CD14-positive monocyte (primary cell): ENCODE data around the gene FAM180A. TPM values are rescaled to one million over a fixed set of nuclear protein-coding genes. Genes with fewer than 3 reads are reported as not detected.

ENCODE experiments used
- DNase-seq, 3 donors: peaks; one replicate each; pipeline ENCODE4 v3.0.0-alpha.2; 2011 to 2022
- H2AFZ ChIP-seq: 2 replicates; pipeline ENCODE4 v1.6.0; 2012; ENCODE audit warnings: mild to moderate bottlenecking, low read depth, low read length, inconsistent platforms; ENCODE audit not compliant: insufficient read depth, poor library complexity, severe bottlenecking
- H3K27ac ChIP-seq, 2 donors: 1 replicate in 1 of 2; 2 replicates in 1 of 2; pipeline ENCODE4 v1.5.1; 2012 to 2013; ENCODE audit warnings: low read length in 2 of 2, control low read depth in 1 of 2, inconsistent platforms in 1 of 2, low read depth in 1 of 2, mild to moderate bottlenecking in 1 of 2
- H3K27me3 ChIP-seq, 2 donors: one replicate each; pipeline versions ENCODE4 v1.6.0 to v1.6.1; 2011 to 2013; ENCODE audit warnings: low read length in 2 of 2; ENCODE audit not compliant: control insufficient read depth in 2 of 2, insufficient read depth in 2 of 2
- H3K36me3 ChIP-seq, 2 donors: replicated peaks in 1 of 2; 1 replicate in 1 of 2; 2 replicates in 1 of 2; pipeline versions ENCODE4 v1.5.1 to v1.6.1; 2012 to 2013; ENCODE audit warnings: low read length in 2 of 2, control low read depth in 1 of 2, inconsistent platforms in 1 of 2, mild to moderate bottlenecking in 1 of 2; ENCODE audit not compliant: insufficient read depth in 2 of 2, control insufficient read depth in 1 of 2
- H3K4me1 ChIP-seq, 2 donors: 1 replicate in 1 of 2; 2 replicates in 1 of 2; pipeline versions ENCODE4 v1.5.1 to v1.6.1; 2012 to 2013; ENCODE audit warnings: low read length in 2 of 2, control low read depth in 1 of 2, inconsistent platforms in 1 of 2, mild to moderate bottlenecking in 1 of 2, moderate library complexity in 1 of 2; ENCODE audit not compliant: insufficient read depth in 2 of 2, control insufficient read depth in 1 of 2
- H3K4me2 ChIP-seq: replicated peaks from 2 replicates; pipeline ENCODE3; 2012; ENCODE audit warnings: low read length, moderate library complexity, mild to moderate bottlenecking; ENCODE audit not compliant: poor library complexity, severe bottlenecking; ENCODE audit errors: extremely low read depth
- H3K4me3 ChIP-seq, 3 experiments: fragments of 200-600 bp in 1 of 3; sonication (generic) in 1 of 3; replicated peaks in 1 of 3; 1 replicate in 2 of 3; 2 replicates in 1 of 3; pipeline ENCODE4 v1.5.1; 2011 to 2013; ENCODE audit warnings: low read length in 3 of 3, mild to moderate bottlenecking in 3 of 3, control low read depth in 2 of 3, low read depth in 2 of 3, inconsistent platforms in 1 of 3, moderate library complexity in 1 of 3
- H3K79me2 ChIP-seq: 2 replicates; pipeline ENCODE4 v1.6.0; 2012; ENCODE audit warnings: mild to moderate bottlenecking, control low read depth, inconsistent platforms, low read length, moderate library complexity; ENCODE audit not compliant: insufficient read depth
- H3K9ac ChIP-seq: 2 replicates; pipeline ENCODE4 v1.6.0; 2017; ENCODE audit warnings: low read length, mild to moderate bottlenecking; ENCODE audit not compliant: insufficient read depth, poor library complexity, severe bottlenecking
- H3K9me3 ChIP-seq, 2 donors: replicated peaks in 1 of 2; 1 replicate in 1 of 2; 2 replicates in 1 of 2; pipeline versions ENCODE4 v1.5.1 to v1.6.1; 2012 to 2013; ENCODE audit warnings: low read length in 2 of 2, control low read depth in 1 of 2; ENCODE audit not compliant: control insufficient read depth in 1 of 2, insufficient read depth in 1 of 2
- H4K20me1 ChIP-seq: 2 replicates; pipeline ENCODE4 v1.6.0; 2012; ENCODE audit warnings: mild to moderate bottlenecking, low read length, control low read depth, moderate library complexity; ENCODE audit not compliant: insufficient read depth
- H3K27ac Mint-ChIP-seq, 7 donors: one replicate each; pipeline ENCODE4 v1.8.0; 2020; ENCODE audit warnings: mild to moderate bottlenecking in 7 of 7, mixed read lengths in 7 of 7, moderate library complexity in 6 of 7, inconsistent platforms in 2 of 7
- H3K27me3 Mint-ChIP-seq, 3 donors: one replicate each; pipeline ENCODE4 v1.8.0; 2021 to 2022; ENCODE audit warnings: low read depth in 3 of 3, mild to moderate bottlenecking in 3 of 3, mixed read lengths in 3 of 3, moderate library complexity in 3 of 3, inconsistent platforms in 1 of 3
- H3K36me3 Mint-ChIP-seq, 2 donors: one replicate each; pipeline ENCODE4 v1.8.0; 2020; ENCODE audit warnings: mixed read lengths in 2 of 2, inconsistent platforms in 1 of 2, mild to moderate bottlenecking in 1 of 2
- H3K4me1 Mint-ChIP-seq: one replicate; pipeline ENCODE4 v1.8.0; 2020; ENCODE audit warnings: mild to moderate bottlenecking, mixed read lengths
- H3K4me3 Mint-ChIP-seq, 2 donors: one replicate each; pipeline ENCODE4 v1.8.0; 2020; ENCODE audit warnings: mild to moderate bottlenecking in 2 of 2, mixed read lengths in 2 of 2, moderate library complexity in 1 of 2
- H3K9me3 Mint-ChIP-seq, 7 donors: one replicate each; pipeline ENCODE4 v1.8.0; 2020 to 2022; ENCODE audit warnings: mixed read lengths in 7 of 7, mild to moderate bottlenecking in 6 of 7, moderate library complexity in 6 of 7, inconsistent platforms in 2 of 7
- CTCF ChIP-seq: fragments of 200-600 bp; IDR thresholded peaks from one replicate; pipeline ENCODE4 v1.8.0; 2022; ENCODE audit warnings: antibody characterized with exemption, mild to moderate bottlenecking
- WGBS: methylation state at CpG from one replicate; pipeline ENCODE4 v1.1.5; 2013; ENCODE audit warnings: missing lambda C conversion rate; ENCODE audit not compliant: insufficient coverage; 5-methylcytosine and 5-hydroxymethylcytosine counted together
- intact Hi-C, 2 donors: fragments of 100-400 bp; cut with micrococcal nuclease; formaldehyde crosslinking; loops; one replicate each; pipeline versions ENCODE4 v1.15.0 to v1.15.1; 2023
- polyA plus RNA-seq, 3 donors: library from polyadenylated mRNA; depleted of rRNA in 1 of 3; unstranded in 2 of 3; stranded (reverse) in 1 of 3; fragments of 300-500 nt in 2 of 3; fragments of >200 nt in 1 of 3; fragmentation: Illumina TruSeq in 2 of 3; gene quantifications; 1 replicate in 2 of 3; 2 replicates in 1 of 3; pipeline ENCODE4 v1.2.3, GENCODE V29; 2012 to 2021

Gene FAM180A
- polyA plus RNA-seq, 3 donors: not detected

GRCh38 chr7:135736586-135737305, 11.9 kb downstream of the FAM180A start:
- intact Hi-C loops: no loop called here
- no peaks in the 10 kb centered on the region for H3K36me3 ChIP-seq
- H3K36me3 Mint-ChIP-seq: no peaks in the 10 kb centered on the region
- no peak overlapping the region for H3K4me3 ChIP-seq
- no peaks in the 10 kb centered on the region for H3K4me1 Mint-ChIP-seq
- H3K4me2 ChIP-seq: no peak overlapping the region
- TF ChIP-seq CTCF: no peak
- WGBS: 100% methylated on average over 6 of the region's 6 CpGs
- DNase-seq: no peak
- no peak overlapping the region for H3K9ac ChIP-seq
- H3K27me3 Mint-ChIP-seq: peaks cover 0 to 17% (median 2%) of the 10 kb centered on the region in 3 donors
- no peak overlapping the region for H3K27ac Mint-ChIP-seq
- H4K20me1 ChIP-seq: no peaks in the 10 kb centered on the region
- no peaks in the 10 kb centered on the region for H3K9me3 ChIP-seq
- no peaks in the 10 kb centered on the region for H3K79me2 ChIP-seq
- no peak overlapping the region for H3K27ac ChIP-seq
- H3K9me3 Mint-ChIP-seq: no peaks in the 10 kb centered on the region
- H3K4me1 ChIP-seq: no peaks in the 10 kb centered on the region
- no peak overlapping the region for H2AFZ ChIP-seq
- no peak overlapping the region for H3K4me3 Mint-ChIP-seq
- no peaks in the 10 kb centered on the region for H3K27me3 ChIP-seq

GRCh38 chr7:135734343-135734689, 14.3 kb downstream of the FAM180A start:
- Histone ChIP-seq H3K9me3 (no peaks in the 10 kb centered on the region), H3K27me3 (no peaks in the 10 kb centered on the region), H3K9ac (no peak overlapping the region), H3K36me3 (no peaks in the 10 kb centered on the region), H3K4me2 (no peak overlapping the region), H3K4me3 (no peak overlapping the region), H2AFZ (no peak overlapping the region), H4K20me1 (no peaks in the 10 kb centered on the region), H3K27ac (no peak overlapping the region), H3K79me2 (no peaks in the 10 kb centered on the region), H3K4me1 (no peaks in the 10 kb centered on the region)
- no peak for DNase-seq
- Mint-ChIP-seq H3K36me3 (no peaks in the 10 kb centered on the region), H3K4me1 (no peaks in the 10 kb centered on the region), H3K4me3 (no peak overlapping the region), H3K27ac (no peak overlapping the region), H3K27me3 (peaks cover 0 to 13% (median 2%) of the 10 kb centered on the region in 3 donors), H3K9me3 (no peaks in the 10 kb centered on the region)
- no CpG with 5 or more reads among the region's 1 CpG for WGBS
- intact Hi-C loops: no loop called here
- TF ChIP-seq CTCF: no peak
